ENCODE measurements around the gene ANKRD27.
"Not testable (repeated sequence)": the region's sequence is repeated elsewhere in the genome, so short reads cannot be mapped to it uniquely, and the experiment has no call there.

ANKRD27 gene

GRCh38 chr19:32674931-32675719 lies at the start of gene ANKRD27:
Gene ANKRD27, minus strand, starts transcription at chr19:32675180. Its CDS starts 16,165 bp downstream, at chr19:32659015.
- DNase-seq = peak; percentile 98

DNA sequence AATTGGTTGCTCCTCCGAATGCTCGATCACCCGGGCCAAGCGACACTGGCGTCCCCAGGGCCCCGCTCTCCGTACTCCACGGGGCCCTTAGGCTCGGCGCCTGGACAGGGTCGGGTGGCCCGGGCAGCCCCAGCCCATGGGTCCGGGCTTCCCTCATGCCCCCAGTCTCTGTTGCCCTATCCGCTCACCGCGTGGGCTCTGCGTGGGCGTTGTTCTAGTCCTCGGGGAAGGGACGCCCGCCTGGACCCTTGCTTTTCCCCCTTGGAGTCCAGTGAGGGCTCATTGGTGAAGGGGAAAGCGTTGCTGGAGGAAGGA lies 45.9 kb upstream of the ANKRD27 start:
- no peak for DNase-seq

- DNase-seq = no peak
These were observed 45.4 kb upstream of the ANKRD27 start for GRCh38 chr19:32720216-32720935.

- DNase-seq = no peak
These were observed 44.7 kb upstream of the ANKRD27 start, which contains the start of gene TDRD12 for GRCh38 chr19:32719611-32720059. Gene TDRD12, plus strand, starts transcription at chr19:32719767. Its CDS starts 306 bp downstream, at chr19:32720073.

GRCh38 chr19:32718286-32718685 lies 43.3 kb upstream of the ANKRD27 start:
- DNase-seq = no peak

DNA sequence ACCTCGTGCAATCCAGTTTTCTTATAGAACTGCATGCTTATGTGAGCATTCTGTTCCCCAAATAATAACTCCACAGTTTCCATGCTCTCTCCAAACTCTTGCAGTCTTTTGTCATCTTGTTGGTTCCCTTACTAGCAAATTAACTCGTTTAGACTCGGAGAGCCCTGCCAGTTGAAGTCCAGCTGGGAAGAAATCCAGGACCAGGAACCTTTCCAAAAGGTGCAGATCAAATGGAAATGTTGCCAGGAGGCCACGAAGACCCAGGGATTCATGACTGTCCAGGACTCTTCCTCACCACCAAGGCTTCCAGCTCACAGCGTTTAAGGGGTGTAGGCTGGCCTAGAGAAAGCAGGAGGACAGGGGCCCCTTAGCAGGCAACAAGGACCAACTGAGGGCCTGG lies 42.5 kb upstream of the ANKRD27 start:
- DNase-seq = no peak

DNA sequence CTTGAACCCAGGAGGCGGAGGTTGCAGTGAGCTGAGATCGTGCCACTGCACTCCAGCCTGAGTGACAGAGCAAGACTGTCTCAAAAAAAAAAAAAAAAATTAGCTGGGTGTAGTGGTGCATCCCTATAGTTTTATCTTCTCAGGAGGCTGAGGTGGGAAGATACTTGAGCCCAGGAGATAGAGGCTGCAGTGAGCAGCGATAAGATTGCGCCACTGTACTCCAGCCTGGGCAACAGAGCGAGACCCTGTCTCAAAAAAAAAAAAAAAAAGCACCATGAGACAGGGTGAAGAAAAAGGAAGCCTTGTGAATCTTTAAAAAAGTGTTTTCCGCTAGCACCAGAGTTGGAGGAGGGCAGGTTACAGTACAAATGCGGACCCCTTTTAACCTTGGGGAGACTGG lies 41.2 kb upstream of the ANKRD27 start:
- DNase-seq = not testable (repeated sequence)

GRCh38 chr19:32711747-32712146 lies 36.8 kb upstream of the ANKRD27 start:
- no peak for DNase-seq

DNA sequence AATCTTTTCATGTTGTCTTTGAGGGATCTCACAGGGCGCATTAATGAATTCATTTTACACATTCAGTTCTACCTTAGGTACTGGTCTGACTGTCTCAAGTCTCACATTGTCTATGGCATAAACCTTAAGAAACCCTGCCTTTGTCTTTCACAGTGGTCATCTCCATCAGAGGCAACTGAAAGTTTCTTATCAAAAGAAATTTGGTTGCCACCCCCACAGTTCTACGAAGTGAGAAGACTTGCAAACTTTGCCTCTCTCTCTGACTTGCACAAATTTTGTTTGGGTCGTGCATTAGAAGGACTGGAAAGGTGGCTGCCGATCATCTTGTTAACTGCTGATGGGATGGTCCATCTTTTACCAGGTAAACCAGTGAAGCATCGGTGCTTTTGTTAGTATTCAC lies 34.1 kb upstream of the ANKRD27 start:
- DNase-seq = no peak

- DNase-seq = peak; percentile 53
These were observed 33.5 kb upstream of the ANKRD27 start for GRCh38 chr19:32708457-32708856.

GRCh38 chr19:32704006-32704405 lies 29.0 kb upstream of the ANKRD27 start:
- DNase-seq = not testable (repeated sequence)

- no peak for DNase-seq
These were observed 27.0 kb upstream of the ANKRD27 start for GRCh38 chr19:32702010-32702409.

DNA sequence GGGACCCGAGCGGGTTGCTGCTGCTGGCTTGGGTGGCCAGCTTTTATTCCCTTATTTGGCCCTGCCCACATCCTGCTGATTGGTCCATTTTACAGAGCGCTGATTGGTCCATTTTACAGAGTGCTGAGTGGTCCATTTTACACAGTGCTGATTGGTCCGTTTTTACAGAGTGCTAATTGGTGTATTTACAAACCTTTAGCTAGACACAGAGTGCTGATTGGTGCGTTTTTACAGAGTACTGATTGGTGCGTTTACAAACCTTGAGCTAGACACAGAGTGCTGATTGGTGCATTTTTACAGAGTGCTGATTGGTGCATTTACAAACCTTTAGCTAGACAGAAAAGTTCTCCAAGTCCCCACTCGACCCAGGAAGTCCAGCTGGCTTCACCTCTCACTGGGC lies 25.1 kb upstream of the ANKRD27 start:
- DNase-seq = not testable (repeated sequence)

- not testable (repeated sequence) for DNase-seq
These were observed 21.8 kb upstream of the ANKRD27 start for GRCh38 chr19:32696771-32697170.

- DNase-seq = not testable (repeated sequence)
These were observed 20.5 kb upstream of the ANKRD27 start for GRCh38 chr19:32695506-32695905.

DNA sequence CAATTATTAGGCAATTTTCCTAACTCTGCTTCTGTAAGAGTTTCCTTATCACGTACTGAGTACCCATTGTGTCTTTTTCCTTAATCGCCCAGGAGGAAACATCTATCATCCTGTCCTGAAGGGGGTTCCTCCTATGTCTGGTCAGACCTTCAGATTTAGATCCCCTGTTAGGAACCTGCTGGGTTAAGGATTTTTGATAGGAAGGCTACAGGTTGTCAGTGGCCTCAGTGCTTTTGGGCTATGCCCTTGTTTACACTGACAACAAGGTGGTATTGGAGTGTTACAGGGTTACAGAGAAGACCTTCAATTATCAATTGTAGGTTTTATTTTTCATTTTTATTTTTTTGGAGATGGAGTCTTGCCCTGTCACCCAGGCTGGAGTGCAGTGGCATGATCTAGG lies 19.9 kb upstream of the ANKRD27 start:
- DNase-seq = not testable (repeated sequence)

DNA sequence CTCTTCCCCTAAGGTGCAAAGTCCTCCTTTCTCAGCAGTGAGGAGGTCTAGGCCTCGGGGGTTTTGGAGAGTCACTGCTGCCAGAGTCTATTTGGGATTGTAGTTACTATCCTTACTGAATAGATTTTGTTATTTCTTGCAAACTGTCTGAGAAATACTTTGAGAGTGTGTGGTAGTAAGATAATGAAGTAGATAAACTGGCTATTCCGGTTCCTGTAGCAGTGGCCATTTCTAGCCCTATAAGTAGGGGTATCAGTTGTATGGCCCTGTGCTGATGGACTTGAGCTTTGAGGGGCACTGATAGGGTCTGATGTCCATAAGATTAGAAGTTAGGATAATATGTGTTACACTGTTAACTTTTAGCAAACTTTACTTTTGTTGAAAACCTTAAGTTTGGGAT lies 19.3 kb upstream of the ANKRD27 start:
- DNase-seq = peak; percentile 41

DNA sequence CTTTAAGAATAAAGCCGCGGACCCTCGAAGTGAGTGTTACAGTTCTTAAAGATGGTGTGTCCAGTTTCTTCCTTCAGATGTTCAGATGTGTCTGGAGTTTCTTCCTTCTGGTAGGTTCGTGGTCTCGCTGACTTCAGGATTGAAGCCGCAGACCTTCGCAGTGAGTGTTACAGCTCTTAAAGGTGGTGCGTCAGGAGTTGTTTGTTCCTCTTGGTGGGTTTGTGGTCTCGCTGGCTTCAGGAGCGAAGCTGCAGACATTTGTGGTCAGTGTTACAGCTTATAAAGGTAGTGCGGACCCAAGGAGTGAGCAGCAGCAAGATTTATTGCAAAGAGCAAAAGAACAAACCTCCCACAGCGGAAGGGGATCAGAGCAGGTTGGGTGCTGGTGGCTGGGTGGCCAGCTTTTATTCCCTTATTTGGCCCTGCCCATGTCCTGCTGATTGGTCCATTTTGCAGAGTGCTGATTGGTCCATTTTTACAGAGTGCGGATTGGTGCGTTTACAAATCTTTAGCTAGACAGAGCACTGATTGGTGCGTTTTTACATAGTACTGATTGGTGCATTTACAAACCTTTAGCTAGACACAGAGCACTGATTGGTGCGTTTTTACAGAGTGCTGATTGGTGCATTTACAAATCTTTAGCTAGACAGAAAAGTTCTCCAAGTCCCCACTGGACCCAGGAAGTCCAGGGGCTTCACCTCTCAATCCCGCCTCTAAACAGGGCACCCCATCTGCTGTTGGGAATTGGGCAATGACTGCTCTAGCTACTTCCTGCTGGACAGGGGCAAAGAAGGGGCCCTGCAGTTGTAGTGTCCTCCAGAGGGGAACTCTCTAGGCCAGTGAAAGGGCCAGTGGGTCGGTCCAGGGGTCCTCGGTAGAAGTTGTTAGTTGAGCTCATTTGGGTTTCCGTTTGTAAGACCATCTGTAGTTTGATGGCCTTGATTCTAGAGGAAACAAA lies 18.4 kb upstream of the ANKRD27 start:
- DNase-seq = peak; percentile 43

GRCh38 chr19:32692727-32693061 lies 17.7 kb upstream of the ANKRD27 start:
- peak; percentile 39 for DNase-seq

DNA sequence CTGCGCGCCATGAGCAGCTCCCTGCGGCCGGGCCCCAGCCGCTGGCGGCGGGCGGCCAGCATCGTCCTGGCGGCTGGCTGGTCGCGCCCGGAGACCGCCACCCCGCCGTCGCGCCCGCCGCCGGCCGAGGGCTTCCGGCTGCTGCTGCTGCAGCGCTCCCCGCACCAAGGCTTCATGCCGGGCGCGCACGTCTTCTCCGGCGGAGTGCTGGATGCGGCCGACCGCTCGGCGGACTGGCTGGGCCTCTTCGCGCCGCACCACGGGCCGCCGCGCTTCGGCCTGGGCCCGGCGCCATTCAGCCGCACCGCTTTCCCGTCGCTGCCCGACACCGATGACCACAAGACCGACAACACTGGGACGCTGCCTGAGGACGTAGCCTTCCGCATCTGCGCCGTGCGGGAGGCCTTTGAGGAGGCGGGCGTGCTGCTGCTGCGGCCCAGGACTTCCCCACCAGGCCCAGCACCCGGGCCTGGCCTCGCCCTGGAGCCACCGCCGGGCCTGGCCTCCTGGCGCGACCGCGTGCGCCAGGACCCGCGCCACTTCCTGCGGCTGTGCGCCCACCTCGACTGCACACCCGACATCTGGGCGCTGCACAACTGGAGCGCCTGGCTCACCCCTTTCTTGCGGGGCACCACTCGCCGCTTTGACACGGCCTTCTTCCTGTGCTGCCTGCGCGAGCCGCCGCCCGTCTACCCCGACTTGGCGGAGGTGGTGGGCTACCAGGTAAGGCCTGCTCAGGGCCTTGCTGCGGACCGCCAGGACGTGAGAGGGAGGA lies 17.2 kb upstream of the ANKRD27 start:
- DNase-seq = peak; percentile 77

DNA sequence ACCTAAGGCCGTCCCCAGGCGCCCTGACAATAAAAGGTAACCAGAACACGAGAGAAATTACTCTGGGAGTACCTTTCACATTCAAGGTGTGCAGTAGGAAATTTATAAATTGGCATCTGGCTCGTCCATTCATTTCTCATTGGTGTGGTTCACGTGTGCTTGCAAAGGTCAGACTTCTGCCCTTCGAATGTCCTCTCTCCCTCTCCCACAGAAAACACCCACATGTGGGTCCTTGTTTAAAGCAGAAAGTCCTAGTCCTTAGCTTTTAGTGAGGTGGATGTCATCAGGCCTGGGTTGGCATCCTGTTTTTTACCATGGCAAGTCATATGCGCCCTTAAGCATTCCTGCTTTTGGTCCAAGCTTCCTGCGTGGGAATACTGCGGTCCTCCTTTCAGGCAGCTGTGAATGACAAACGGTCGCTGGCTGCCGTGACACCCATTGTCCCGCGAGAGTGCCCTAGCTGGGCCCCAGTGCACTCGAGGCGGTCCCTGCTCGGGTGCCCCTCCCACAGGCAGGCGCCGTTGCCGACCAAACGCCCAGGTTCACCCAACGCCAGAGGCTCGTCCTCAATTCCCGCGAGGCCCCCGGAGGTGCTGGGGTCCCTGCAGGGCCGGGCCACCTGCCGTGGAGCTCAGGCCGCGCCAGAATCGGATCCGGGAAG lies 16.4 kb upstream of the ANKRD27 start, which contains the start of gene NUDT19:
NUDT19 (plus strand) TSS at position 531 of the 661 bp plus-strand sequence. CDS start 140 bp downstream, outside the sequence.
- DNase-seq = peak; percentile 93

DNA sequence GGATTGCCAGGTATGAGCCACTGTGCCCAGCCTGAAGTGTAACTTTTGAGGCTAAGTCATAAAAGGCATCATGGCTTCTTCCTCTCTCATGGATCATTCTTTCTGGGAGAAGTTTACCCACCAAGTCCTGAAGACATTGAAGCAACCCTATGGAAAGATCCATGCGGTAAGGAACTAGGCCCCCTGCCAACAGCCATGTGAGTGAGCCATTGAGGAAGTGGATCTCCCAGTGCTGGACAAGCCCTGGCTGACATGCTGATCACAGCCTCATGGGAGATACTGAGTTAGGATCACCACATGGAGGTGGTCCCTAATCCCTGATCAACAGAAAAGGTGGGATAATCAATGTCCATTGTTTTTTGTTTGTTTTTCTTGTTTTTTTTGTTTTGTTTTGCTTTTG lies 13.3 kb upstream of the ANKRD27 start:
- DNase-seq = no peak
